Left ventricle myocardium inferior (tissue), 1 donor: ENCODE data around the gene HDAC3. TPM values are rescaled to one million over a fixed set of nuclear protein-coding genes. Genes with fewer than 3 reads are reported as not detected.

Experiments
- DNase-seq: peaks from one replicate; pipeline ENCODE4 v3.0.0-alpha.2; 2020
- H3K27ac ChIP-seq: fragments of 200-600 bp; replicated peaks from 2 replicates; pipeline ENCODE4 v1.8.0; 2021
- H3K27me3 ChIP-seq: fragments of 200-600 bp; 2 replicates; pipeline ENCODE4 v1.8.0; 2021; ENCODE audit warnings: low read depth
- H3K36me3 ChIP-seq: fragments of 200-600 bp; 2 replicates; pipeline ENCODE4 v1.8.0; 2021
- H3K4me1 ChIP-seq: fragments of 200-600 bp; 2 replicates; pipeline ENCODE4 v1.8.0; 2021
- H3K4me3 ChIP-seq: fragments of 200-600 bp; 2 replicates; pipeline ENCODE4 v1.8.0; 2021; ENCODE audit warnings: mild to moderate bottlenecking, moderate library complexity
- H3K9me3 ChIP-seq: fragments of 200-600 bp; replicated peaks from 2 replicates; pipeline ENCODE4 v1.8.0; 2021
- intact Hi-C: fragments of 100-400 bp; cut with micrococcal nuclease; formaldehyde crosslinking; loops from one replicate; pipeline ENCODE4 v1.11.0; 2022
- total RNA-seq: library from RNA; stranded (reverse); fragmentation: NEBNext Ultra II Directional; extraction: Animal tissue kit (Norgen Biotek cat#: 25700); gene quantifications from one replicate; pipeline ENCODE4 v1.2.1, GENCODE V29; 2021
- TF ChIP-seq, protein P1 (sequence below): fragments of 200-600 bp; IDR thresholded peaks from 2 replicates; pipeline ENCODE4 v1.8.0; 2021; ENCODE audit warnings: antibody characterized with exemption, mild to moderate bottlenecking, borderline replicate concordance
- donor health status: DM: no; HTN: yes; CAD: no; lungs with severe emphysema.

HDAC3 gene
- total RNA-seq, 1 donor from 2014 or later = 27.4 TPM

GRCh38 chr5:141646026-141646425 is 9.4 kb upstream of the HDAC3 start:
- TF ChIP-seq, protein P1, sequence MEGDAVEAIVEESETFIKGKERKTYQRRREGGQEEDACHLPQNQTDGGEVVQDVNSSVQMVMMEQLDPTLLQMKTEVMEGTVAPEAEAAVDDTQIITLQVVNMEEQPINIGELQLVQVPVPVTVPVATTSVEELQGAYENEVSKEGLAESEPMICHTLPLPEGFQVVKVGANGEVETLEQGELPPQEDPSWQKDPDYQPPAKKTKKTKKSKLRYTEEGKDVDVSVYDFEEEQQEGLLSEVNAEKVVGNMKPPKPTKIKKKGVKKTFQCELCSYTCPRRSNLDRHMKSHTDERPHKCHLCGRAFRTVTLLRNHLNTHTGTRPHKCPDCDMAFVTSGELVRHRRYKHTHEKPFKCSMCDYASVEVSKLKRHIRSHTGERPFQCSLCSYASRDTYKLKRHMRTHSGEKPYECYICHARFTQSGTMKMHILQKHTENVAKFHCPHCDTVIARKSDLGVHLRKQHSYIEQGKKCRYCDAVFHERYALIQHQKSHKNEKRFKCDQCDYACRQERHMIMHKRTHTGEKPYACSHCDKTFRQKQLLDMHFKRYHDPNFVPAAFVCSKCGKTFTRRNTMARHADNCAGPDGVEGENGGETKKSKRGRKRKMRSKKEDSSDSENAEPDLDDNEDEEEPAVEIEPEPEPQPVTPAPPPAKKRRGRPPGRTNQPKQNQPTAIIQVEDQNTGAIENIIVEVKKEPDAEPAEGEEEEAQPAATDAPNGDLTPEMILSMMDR = no peak
- intact Hi-C loops = no loop called here
- H3K4me1 ChIP-seq = peaks cover 10% of the 10 kb centered on the region
- no peaks in the 10 kb centered on the region for H3K36me3 ChIP-seq
- H3K9me3 ChIP-seq = no peaks in the 10 kb centered on the region
- no peaks in the 10 kb centered on the region for H3K27me3 ChIP-seq
- H3K27ac ChIP-seq = no peak overlapping the region
- no peak overlapping the region for H3K4me3 ChIP-seq
- no peak for DNase-seq

- TF ChIP-seq, protein P1 = no peak
- no peak overlapping the region for H3K27ac ChIP-seq
- H3K9me3 ChIP-seq = no peaks in the 10 kb centered on the region
Observed at GRCh38 chr5:141641634-141642267, 5.1 kb upstream of the HDAC3 start.

GRCh38 chr5:141640698-141641097 is 4.0 kb upstream of the HDAC3 start:
- no peak overlapping the region for H3K27ac ChIP-seq
- DNase-seq = no peak
- TF ChIP-seq, protein P1 = no peak
- H3K4me3 ChIP-seq = no peak overlapping the region
- no peaks in the 10 kb centered on the region for H3K27me3 ChIP-seq
- no peaks in the 10 kb centered on the region for H3K9me3 ChIP-seq
- intact Hi-C loops = no loop called here
- peaks cover 25% of the 10 kb centered on the region for H3K4me1 ChIP-seq
- H3K36me3 ChIP-seq = no peaks in the 10 kb centered on the region

More at GRCh38 chr5:141641634-141642267, 5.1 kb upstream of the HDAC3 start:
- Histone ChIP-seq H3K4me3 (no peak overlapping the region), H3K4me1 (peaks cover 15% of the 10 kb centered on the region), H3K27me3 (no peaks in the 10 kb centered on the region), H3K36me3 (no peaks in the 10 kb centered on the region)
- no peak for DNase-seq
- intact Hi-C loops = no loop called here

DNA sequence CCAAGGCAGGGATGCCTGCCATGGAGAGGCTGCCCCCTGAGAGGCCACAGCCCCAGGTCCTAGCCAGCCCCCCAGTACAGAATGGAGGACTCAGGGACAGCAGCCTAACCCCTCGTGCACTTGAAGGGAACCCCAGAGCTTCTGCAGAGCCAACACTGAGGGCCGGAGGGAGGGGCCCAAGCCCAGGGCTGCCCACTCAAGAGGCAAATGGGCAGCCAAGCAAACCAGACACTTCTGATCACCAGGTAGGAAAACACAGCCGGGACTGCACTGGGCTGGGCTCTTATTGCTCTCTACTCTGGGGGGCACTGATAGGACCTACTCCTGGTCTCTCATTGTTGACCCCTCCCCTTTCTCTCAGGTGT is 3.4 kb upstream of the HDAC3 start:
- Histone ChIP-seq H3K27ac (no peak overlapping the region), H3K9me3 (no peaks in the 10 kb centered on the region), H3K27me3 (no peaks in the 10 kb centered on the region), H3K4me1 (peaks cover 31% of the 10 kb centered on the region), H3K36me3 (no peaks in the 10 kb centered on the region), H3K4me3 (no peak overlapping the region)
- DNase-seq = no peak
- intact Hi-C loops = no loop called here
- TF ChIP-seq, protein P1 = no peak

- Histone ChIP-seq H3K4me3 (no peak overlapping the region), H3K27ac (no peak overlapping the region), H3K9me3 (no peaks in the 10 kb centered on the region), H3K4me1 (peaks cover 37% of the 10 kb centered on the region), H3K36me3 (no peaks in the 10 kb centered on the region), H3K27me3 (no peaks in the 10 kb centered on the region)
- intact Hi-C loops = no loop called here
- no peak for DNase-seq
- TF ChIP-seq, protein P1 = no peak
Observed at GRCh38 chr5:141639357-141640050, 2.9 kb upstream of the HDAC3 start.
